Neural crest cell (in vitro differentiated cells): ENCODE measurements around the gene POLR1B. TPM values are rescaled to one million over a fixed set of nuclear protein-coding genes. Genes with fewer than 3 reads are reported as not detected.

Source experiments
- DNase-seq: peaks from one replicate; pipeline ENCODE4 v3.0.0; 2021; ENCODE audit warnings: low read depth, mixed read lengths, low spot score
- H3K27ac Mint-ChIP-seq: one replicate; pipeline ENCODE4 v1.8.0; 2021; ENCODE audit warnings: mild to moderate bottlenecking, mixed read lengths; ENCODE audit not compliant: unreplicated experiment
- H3K27me3 Mint-ChIP-seq: 2 replicates; pipeline ENCODE4 v1.8.0; 2021; ENCODE audit warnings: low read depth, mild to moderate bottlenecking, mixed read lengths
- H3K36me3 Mint-ChIP-seq: 2 replicates; pipeline ENCODE4 v1.8.0; 2021; ENCODE audit warnings: low read depth, mild to moderate bottlenecking, mixed read lengths
- H3K4me1 Mint-ChIP-seq: 2 replicates; pipeline ENCODE4 v1.8.0; 2021; ENCODE audit warnings: mixed read lengths
- H3K4me3 Mint-ChIP-seq: one replicate; pipeline ENCODE4 v1.8.0; 2021; ENCODE audit warnings: mild to moderate bottlenecking, mixed read lengths
- H3K9me3 Mint-ChIP-seq: 2 replicates; pipeline ENCODE4 v1.8.0; 2021; ENCODE audit warnings: mixed read lengths
- CTCF ChIP-seq: fragments of 200-600 bp; sonication (generic); conservative IDR thresholded peaks from 2 replicates; pipeline ENCODE4 v1.5.0; 2021; ENCODE audit warnings: antibody characterized with exemption, mild to moderate bottlenecking
- total RNA-seq: library from RNA; stranded (reverse); gene quantifications from 2 replicates; pipeline ENCODE4 v1.2.1, GENCODE V29; 2021

Gene POLR1B
- total RNA-seq, 1 donor from 2014 or later: 39.9 TPM

GRCh38 chr2:112539306-112539705, 3.0 kb upstream of the POLR1B start:
- H3K27ac Mint-ChIP-seq: no peak overlapping the region
- TF ChIP-seq CTCF: no peak
- H3K36me3 Mint-ChIP-seq: peaks cover 2% of the 10 kb centered on the region
- H3K27me3 Mint-ChIP-seq: no peaks in the 10 kb centered on the region
- H3K4me1 Mint-ChIP-seq: peaks cover 7% of the 10 kb centered on the region
- no peak for DNase-seq
- peak overlapping the region; percentile 59 for H3K4me3 Mint-ChIP-seq
- H3K9me3 Mint-ChIP-seq: no peaks in the 10 kb centered on the region

- no peaks in the 10 kb centered on the region for H3K9me3 Mint-ChIP-seq
- no peaks in the 10 kb centered on the region for H3K27me3 Mint-ChIP-seq
- H3K4me1 Mint-ChIP-seq: peaks cover 7% of the 10 kb centered on the region
- no peak for DNase-seq
- TF ChIP-seq CTCF: no peak
- no peaks in the 10 kb centered on the region for H3K36me3 Mint-ChIP-seq
- no peak overlapping the region for H3K4me3 Mint-ChIP-seq
- no peak overlapping the region for H3K27ac Mint-ChIP-seq
Measured at GRCh38 chr2:112540906-112541305, 1.4 kb upstream of the POLR1B start.

GRCh38 chr2:112541315-112542122, 746 bp upstream of the POLR1B start:
- H3K9me3 Mint-ChIP-seq: no peaks in the 10 kb centered on the region
- no peak for TF ChIP-seq CTCF
- no peaks in the 10 kb centered on the region for H3K36me3 Mint-ChIP-seq
- H3K4me3 Mint-ChIP-seq: no peak overlapping the region
- peak overlapping the region; percentile 99 for H3K27ac Mint-ChIP-seq
- no peaks in the 10 kb centered on the region for H3K27me3 Mint-ChIP-seq
- peaks cover 7% of the 10 kb centered on the region for H3K4me1 Mint-ChIP-seq
- peak; percentile 64 for DNase-seq

- peaks cover 3% of the 10 kb centered on the region for H3K36me3 Mint-ChIP-seq
- no peak overlapping the region for H3K27ac Mint-ChIP-seq
- H3K27me3 Mint-ChIP-seq: no peaks in the 10 kb centered on the region
- peaks cover 7% of the 10 kb centered on the region for H3K4me1 Mint-ChIP-seq
- no peak for DNase-seq
- no peak overlapping the region for H3K4me3 Mint-ChIP-seq
- no peak for TF ChIP-seq CTCF
- no peaks in the 10 kb centered on the region for H3K9me3 Mint-ChIP-seq
Measured at GRCh38 chr2:112542984-112543661, 858 bp downstream of the POLR1B start.

GRCh38 chr2:112547333-112547732, 5.1 kb downstream of the POLR1B start:
- H3K4me3 Mint-ChIP-seq: peak overlapping the region; percentile 1
- H3K27me3 Mint-ChIP-seq: no peaks in the 10 kb centered on the region
- no peak overlapping the region for H3K27ac Mint-ChIP-seq
- no peak for TF ChIP-seq CTCF
- H3K36me3 Mint-ChIP-seq: peaks cover 15% of the 10 kb centered on the region
- no peaks in the 10 kb centered on the region for H3K9me3 Mint-ChIP-seq
- H3K4me1 Mint-ChIP-seq: peaks cover 8% of the 10 kb centered on the region
- DNase-seq: no peak
